Colon (tissue), 2 donors: ENCODE data around the gene NR3C2.
A peak's percentile ranks its signal among the peaks of the same experiment; 100 is the strongest.
"Not testable (repeated sequence)": the region's sequence is repeated elsewhere in the genome, so short reads cannot be mapped to it uniquely, and the experiment has no call there.

Experiments used
- FAIRE-seq: peaks from 2 replicates; lab custom pipeline; 2012; peaks lifted over from hg19 to GRCh38; lab: Jason Lieb, UNC
- donor health status: control.
- donor health status: control.

NR3C2 gene

DNA sequence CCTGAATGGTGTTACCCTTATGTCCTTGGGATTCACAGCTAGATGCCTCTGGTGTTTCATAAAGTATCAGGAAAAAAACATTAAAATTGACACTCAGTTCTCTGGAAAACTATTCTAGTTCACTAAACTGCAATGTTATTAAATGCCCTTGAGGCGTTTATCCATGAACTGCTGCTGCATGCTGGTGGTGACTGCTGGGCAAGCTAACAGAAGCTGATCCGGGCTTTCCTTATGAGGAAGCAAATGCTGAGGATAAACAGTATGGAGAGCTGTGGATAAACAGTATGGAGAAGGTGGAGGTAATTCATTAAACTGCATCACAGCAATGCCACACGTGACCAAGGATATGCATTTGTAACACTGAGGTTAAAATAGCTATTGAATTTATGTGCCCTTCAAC is 227.0 kb downstream of the NR3C2 start:
- no peak for FAIRE-seq

DNA sequence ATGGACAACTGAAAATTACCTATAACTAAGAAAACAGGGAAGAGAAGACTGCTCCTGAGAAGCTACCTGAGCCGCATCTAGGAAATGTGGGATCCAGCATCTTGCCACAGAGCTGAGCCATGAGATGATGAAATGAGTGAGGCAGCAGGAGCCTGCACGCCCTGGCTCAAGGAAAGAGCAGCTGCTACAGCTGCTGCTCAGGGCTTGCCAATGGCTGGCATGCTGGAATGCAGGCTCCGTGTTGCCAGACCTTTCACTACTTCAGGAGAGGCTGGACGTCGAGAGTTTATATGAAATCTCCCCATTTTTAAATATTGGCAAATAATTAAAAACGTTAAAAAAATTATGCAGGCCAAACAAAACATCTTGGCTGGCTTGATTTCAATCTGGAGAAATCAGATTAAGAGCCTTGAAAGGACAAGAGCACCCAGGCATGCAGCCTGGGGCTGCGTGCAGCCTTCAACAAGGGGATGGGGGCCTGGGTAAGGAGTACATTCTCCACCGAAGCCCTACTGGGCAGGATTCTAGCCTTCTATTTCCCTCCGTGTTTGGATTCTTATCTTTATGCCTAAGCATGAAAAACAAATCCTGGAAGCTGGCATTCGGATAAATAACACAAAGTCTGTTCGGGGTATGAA is 227.6 kb downstream of the NR3C2 start:
- FAIRE-seq = no peak

DNA sequence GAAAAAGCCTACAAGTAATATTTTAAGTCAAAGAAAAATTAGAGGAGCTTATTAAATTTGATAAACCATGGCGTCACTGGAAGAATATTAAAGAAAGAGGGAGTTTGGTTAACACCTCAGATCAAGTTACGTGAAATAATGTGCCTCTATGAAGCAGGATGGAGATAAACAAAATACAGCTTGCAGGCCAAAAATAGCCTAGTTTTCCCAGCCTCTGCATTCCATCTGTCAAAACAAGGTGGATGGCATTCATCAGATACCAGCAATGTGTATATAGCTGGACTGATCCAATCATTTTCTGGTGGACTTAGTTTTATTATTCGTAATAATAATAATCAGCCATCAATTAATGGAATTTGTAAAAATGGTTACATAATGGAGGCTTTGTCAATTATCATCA is 230.7 kb downstream of the NR3C2 start:
- FAIRE-seq = no peak

DNA sequence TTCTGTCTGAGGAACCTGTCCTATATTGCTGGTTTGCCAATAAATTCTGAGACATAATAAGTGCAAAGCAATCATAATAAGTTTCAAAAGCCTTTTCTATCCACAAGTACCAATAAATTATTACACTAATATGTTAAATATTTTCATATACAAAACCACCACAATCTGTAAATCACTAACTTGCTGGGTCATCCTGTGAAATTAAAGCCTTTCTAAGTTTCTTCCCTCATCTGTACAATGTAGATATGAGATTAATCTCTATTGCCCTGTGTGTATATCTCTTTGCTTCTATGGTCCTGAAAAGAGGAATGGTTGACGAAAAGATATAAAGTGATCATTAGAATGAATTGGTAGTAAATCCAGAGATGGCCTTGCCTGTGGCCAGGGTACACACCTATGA is 231.6 kb downstream of the NR3C2 start:
- no peak for FAIRE-seq

DNA sequence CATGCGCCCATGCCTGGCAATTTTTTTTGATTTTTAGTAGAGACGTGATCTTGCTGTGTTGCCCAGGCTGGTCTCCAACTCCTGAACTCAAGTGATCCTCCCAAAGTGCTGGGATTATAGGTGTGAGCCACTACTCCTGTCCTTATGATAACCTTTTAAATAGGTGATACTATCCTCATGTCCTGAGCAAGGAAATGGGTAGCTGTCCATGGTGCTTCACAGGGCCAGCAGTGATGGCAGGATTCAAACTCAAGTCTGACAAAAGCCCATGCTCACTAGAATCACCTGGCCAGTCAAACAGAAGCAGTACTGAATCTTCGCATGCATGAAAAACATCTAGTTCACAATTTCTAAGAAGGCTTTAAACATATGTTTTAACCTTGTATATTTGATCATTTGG is 235.1 kb downstream of the NR3C2 start:
- no peak for FAIRE-seq

DNA sequence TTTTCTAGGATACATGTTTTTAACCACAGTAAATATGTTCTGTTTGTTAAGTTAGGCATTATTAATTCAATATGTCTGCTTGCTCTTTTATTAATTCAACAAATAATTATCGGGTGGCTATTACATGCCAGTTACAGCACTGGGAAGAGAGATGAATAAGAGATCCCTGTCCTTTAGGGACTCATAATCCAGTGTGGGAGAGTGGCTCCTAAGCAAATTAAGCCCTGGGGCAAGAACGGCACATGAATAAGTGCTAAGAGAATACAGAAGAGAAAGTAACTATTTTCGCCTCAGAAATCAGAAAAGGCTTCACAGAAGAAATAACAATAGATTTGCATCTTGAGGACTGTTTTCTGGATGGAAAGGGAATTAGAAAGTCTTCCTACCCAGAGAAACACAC is 236.7 kb downstream of the NR3C2 start:
- FAIRE-seq = no peak

DNA sequence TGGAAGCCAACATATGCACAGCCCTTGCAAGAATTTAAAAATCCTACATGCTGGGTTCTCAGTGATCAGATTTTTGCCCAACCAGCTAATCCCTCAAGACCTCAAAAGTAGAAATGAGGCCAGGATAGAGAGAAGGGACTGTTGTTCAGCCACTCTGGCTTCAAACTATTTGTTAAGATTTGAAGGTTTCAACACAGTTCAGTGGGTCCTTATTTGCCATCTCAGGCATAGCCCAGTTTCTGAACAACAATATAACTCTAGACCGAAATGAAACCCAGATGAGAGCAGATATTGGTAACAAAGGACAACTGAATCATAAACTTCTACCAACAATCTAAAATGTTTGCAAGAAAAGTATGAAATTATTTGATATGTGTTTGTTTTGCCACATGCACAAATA is 237.3 kb downstream of the NR3C2 start:
- FAIRE-seq = no peak

DNA sequence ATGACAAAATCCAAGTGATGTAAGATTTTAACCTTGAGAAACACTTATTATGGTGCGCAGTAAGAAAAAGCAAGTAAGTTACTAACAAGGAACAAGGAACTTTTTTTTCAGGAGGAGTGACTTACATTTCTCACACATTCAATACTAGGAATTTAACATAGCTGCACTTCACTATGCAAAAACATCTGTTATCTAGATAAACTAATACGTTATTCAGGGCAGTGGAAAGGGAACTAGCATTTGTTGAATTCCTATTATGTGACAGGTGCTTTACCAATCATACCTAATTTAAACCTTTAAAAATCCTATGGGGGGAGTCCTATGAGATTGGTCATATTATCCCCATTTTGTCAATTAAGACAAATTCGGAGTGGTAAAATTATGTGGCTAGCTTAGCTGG is 238.0 kb downstream of the NR3C2 start:
- FAIRE-seq = peak; percentile 10

DNA sequence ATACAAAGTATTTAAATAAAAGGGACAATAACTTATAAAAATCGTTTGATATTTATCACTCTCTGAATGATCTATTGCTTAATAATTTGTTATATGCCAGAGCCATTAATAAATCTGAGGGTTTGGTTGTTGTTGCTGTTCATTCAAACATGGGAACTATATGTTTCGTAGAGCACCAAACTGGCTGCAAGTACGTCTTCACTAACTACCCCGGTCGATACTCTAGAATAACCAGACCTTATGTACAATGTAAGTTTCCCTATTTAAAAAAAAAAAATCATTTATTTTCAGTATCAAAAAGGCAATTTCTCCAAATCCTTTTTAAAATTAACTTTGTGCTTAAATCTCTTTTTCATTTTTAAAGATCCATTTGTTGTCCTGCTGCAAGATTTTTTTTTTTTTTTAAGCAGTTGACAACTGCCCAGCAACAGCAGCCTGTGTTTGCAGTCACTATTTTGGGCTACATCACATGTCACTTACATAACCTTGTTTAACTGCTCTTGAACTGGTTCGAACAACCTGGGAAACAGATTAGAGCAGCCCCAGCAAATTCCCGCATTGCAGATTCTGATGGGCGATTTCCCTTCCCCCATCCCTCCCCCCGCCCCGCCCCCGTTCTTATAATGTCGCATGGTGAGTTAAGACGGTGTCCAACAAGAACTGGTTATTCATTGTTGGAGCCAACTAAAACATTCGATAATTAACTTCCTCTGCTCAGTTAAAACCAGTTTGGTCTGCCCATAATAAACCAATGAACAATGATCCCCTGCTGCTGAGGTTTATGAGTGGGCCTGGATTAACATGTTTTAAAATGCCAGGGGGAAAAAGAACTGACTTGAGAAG is 238.9 kb downstream of the NR3C2 start:
- FAIRE-seq = no peak

DNA sequence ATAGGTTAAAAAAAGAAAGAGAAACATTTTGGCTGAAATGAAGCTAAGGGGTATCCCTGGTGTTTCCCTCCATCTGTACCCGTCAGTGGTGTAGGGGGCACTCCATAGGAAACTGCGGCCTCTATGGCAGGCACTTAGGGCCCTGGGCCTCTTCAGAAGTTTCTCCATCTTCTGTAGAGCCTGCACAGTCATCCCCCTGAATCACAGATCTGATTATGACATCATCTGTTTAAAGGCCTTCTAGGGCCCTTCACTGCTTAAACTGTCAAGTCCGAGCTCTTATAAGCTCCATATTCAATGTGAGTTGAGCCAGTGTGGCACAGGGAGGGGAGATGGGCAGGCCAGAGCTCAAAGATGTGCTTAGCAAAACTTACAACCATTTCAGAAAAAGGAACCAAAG is 241.3 kb downstream of the NR3C2 start:
- FAIRE-seq = no peak

DNA sequence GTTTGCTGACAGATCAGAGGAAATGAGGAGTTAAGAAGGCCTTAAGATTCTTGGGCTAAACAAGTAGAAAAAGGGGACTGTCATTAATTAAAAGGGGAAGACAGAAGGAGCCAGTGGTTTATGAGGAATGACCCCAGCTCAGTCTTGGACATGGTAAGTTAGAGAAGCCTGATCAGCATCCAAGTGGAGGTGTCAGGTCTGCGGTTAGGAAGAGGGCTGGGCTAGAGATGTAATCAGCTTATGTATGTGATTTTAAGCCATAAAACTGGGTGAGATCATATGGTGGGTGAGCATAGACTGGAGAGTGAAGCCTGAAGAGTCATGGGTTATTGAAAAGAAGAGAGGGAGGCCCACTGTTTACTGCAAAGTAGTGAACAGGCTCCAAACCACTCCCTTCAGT is 246.1 kb downstream of the NR3C2 start:
- FAIRE-seq = no peak

DNA sequence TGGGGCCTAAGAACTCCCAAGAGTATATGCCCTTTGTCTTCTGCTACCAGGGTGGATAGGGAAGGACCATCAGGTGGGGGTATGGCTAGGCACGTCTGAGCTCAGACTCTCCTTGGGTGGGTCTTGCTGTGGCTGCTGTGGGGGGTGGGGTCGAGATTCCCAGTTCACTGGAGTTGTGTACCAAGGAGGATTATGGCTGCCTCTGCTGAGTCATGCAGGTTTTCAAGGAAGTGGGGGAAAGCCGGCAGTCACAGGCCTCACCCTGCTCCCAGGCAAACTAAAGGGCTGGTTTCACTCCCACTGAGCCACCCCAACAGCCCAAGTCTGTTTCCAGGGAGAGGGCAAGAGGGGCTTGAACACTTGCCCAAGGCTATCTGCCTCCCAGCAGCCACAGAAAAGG is 249.7 kb downstream of the NR3C2 start:
- FAIRE-seq = no peak

DNA sequence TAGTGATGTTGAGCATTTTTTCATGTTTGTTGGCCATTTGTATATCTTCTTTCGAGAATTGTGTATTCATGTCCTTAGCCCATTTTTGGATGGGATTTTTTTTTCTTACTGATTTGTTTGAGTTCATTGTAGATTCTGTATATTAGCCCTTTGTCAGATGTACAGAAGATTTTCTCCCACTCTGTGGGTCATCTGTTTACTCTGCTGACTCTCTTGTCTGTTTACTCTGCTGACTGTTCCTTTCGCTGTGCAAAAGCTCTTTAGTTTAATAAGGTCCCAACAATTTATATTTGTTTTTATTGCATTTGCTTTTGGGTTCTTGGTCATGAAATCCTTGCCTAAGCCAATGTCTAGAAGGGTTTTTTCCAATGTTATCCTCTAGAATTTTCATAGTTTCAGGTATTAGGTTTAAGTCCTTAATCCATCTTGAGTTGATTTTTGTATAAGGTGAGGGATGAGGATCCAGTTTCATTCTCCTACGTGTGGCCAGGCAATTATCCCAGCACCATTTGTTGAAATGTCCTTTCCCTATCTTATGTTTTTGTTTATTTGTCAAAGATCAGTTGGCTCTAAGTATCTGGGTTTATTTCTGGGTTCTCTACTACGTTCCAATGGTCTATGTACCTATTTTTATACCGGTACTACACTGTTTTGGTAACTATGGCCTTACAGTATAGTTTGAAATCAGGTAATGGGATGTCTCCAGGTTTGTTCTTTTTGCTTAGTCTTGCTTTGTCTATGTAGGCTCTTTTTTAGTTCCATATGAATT is 254.6 kb downstream of the NR3C2 start:
- not testable (repeated sequence) for FAIRE-seq

DNA sequence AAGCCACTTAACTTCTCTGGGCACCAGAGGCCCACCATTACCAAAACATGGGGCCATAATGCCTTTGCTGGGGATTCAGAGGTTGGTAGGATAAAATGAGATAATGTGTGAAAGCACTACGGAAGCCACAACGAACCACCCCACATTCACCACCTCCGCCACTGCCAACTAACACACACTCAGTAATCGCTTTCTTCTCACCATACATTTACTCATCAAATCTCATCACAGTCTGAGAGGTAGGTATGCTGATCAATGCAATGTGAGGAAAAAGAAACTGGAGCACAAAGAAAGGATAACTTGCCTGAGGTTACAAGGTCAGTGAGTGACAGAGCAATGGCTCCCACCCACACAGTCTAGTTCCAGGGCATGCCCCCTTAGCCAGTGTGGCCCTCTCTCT is 257.3 kb downstream of the NR3C2 start:
- no peak for FAIRE-seq

DNA sequence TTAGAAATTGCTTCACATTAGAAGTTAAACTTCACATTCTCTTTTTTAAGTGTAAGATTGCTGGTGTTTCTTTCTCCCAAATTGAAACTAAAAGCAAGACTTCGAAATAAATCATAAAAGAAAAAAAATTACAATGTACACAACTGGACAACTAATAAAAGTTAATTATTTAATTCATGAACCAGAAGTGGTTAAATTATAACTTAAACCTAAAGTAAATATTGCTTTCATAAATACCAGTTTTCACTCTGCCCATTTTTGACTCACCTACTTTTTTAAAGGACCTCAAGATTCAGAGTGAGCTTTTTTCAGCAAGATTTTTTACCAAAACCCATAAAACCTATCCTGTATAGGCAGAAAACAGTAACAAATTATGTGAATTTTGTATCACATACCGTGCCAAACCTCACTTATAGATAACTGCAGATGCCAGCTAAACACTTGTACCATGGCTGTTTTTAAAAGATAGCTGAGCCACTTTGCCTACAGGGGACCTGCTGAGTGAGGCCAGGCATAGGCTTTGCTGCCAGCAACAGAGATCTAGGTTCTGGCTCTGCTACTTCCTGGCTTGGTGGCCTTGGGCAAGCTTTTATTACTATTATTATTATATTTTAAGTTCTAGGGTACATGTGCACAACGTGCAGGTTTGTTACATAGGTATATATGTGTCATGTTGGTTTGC is 259.8 kb downstream of the NR3C2 start:
- peak; percentile 72 for FAIRE-seq

DNA sequence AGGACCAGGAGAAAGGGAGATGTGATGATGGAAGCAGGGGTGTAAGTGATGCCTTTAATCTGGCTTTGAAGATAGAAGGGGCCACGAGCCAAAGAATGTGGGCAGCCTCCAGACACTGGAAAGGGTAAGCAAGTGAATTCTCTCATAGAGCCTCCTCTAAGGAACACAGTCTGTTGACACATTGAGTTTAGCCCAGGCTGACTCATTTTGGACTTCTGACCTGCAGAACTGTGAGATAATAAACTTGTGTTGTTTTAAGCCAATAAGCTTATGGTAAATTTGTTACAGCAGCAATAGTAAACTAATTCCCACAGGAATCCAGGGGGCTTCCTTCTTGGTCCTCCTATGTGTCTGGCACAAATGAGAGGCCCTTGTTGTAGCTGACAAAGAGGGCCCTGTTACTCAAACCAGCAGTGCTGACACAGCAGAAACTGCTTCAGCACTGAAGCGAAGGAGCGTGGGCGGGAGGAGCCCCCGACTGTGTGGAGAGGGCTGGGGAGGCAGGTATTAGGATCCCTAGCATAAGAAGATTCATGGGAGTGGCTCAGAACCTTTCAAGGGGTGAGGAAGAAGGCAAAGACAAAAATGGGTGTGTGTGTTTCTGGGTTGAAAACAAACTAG is 268.7 kb downstream of the NR3C2 start:
- FAIRE-seq = no peak

DNA sequence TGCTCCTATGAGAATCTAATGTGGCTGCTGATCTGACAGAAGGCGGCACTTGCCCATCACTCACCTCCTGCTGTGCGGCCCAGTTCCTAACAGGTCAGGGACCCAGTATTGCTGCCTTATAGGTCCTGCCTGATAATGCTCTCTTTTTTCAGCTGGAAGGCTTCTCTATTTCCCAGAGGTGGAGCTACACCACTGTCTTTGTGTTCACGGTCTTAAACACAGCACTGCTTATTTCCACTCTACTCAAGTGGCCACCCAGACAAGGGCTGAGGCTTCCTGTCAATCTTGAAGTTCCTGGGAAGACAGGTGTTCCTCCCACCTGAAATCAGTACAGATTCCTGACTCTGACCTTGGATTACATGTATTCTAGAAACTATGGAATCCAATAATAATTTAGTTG is 270.6 kb downstream of the NR3C2 start:
- FAIRE-seq = no peak

DNA sequence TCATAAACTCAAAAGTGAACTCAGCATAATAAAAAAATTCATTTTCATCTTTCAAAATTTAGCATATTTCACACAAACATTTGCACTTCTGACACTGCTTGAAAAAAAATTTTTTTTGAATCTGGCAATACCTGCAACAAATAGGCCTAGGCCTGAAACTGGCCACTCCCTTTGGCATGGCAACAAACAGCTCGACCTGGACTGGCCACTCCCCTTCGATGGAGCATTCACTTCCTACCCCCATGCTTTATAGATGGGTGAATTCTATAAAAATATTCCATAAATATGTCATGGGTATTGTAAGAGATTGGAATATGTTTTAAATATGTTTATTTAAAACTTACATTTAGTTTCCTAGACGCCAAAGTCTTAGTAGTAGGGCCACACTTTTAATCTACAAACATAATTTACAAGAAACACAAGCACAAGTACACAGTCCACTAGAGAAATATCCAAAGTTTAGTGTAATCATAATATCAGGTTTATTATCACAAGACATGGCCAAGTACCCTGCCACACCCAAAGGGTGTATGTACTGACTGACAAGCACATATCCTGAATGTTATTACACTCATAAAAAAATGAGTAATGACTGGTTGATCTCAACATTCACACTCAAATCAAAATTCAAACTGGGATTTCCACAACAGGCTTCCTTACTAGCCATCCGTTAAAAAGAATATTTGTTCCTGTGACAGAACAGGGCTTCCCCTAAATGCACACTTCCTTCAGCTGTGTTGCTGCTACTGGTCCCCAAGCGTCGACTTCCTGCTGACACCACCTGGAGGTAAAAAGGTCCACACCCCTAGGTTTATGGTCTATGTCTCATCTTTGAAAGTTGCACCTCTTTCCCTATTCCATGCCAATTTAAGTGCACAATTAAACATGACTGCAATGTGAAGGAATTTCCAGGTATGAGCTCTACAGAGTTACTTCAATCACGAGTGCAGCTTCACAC is 271.5 kb downstream of the NR3C2 start:
- FAIRE-seq = peak; percentile 93

DNA sequence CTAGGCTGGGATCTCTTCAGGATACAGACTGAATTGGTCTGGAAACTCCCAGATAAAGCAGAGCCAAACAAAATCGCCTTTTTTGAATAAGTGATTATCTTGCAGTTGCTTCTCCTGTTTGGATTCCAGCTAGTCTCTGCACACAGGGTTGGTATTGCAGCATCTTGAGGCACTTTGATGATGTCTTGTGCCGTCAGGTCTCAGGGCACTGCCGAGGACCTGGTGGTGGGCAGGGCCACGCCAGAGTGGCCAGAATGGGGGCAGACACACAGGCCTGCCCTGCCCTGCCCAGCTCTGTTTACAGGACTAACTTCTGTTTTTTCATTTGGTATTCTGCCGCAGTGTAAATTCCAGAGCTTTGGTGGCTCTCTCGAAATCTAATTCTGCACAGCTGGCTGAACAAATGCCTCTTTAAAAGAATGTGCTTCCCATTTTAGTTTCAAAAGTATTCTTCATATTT is 276.1 kb downstream of the NR3C2 start:
- no peak for FAIRE-seq

DNA sequence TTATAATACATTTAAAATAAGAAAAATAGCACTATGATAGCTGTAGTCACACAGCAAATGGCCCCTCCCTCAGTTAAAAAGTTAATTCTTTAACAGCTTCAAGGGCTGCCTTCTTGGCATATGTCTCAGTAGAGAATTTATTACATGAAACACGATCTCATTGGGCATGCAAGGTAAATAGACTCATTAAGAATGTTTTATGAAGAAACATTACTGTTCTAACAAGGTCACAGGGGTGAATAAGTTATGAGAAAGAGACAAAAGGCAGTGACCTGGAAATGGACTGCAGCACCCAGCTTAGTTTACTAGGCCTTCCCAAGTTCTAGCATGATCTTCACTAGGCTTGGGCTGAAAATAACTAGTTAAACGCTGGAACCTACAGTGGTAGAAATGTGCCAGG is 277.7 kb downstream of the NR3C2 start:
- no peak for FAIRE-seq

DNA sequence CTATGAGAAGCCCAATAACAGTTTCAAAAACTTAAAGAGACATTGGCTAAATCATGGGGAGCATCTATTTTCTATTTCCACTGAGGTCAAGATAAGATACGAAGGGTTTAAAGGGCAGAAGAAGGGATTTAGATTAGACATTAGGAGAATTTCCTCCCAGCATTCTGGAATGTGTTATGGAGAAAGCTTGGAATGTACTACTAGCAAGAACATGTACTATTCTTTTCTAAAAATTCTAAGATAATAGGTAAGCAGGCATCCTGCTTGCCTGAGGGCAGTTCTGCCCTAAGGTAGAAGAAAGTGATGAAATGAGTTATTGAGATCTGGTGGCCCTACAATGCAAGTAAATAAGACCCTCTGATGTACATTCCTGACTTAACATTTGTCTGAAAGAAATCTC is 279.2 kb downstream of the NR3C2 start:
- no peak for FAIRE-seq
